ENCODE measurements around the gene TP53.

The TP53 gene

DNA sequence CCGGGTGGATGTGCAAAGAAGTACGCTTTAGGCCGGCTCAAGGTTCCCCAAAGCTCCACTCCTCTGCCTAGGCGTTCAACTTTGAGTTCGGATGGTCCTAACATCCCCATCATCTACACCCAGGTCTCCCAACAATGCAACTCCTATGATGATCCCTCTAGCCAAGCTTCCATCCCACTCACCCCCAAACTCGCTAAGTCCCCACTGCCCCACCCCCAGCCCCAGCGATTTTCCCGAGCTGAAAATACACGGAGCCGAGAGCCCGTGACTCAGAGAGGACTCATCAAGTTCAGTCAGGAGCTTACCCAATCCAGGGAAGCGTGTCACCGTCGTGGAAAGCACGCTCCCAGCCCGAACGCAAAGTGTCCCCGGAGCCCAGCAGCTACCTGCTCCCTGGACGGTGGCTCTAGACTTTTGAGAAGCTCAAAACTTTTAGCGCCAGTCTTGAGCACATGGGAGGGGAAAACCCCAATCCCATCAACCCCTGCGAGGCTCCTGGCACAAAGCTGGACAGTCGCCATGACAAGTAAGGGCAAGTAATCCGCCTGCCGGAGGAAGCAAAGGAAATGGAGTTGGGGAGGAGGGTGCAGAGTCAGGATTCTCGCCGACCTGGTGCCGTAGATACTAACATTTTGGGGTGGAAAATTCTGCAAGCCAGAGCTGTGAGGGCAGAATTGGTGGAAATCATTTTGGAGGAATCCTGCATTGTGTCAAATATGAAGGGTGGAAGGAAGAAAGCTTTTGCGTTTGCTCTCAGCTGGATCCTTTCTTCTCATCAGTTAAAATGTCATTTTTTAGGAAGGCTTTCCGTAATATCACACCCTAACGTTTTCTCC is at the start of gene TP53:
Gene TP53, minus strand, starts transcription at position 419 of the 836 bp plus-strand sequence. CDS start 10,896 bp downstream, outside the sequence.
- peak; percentile 95 for DNase-seq (ENCODE audit: low spot score)

DNA sequence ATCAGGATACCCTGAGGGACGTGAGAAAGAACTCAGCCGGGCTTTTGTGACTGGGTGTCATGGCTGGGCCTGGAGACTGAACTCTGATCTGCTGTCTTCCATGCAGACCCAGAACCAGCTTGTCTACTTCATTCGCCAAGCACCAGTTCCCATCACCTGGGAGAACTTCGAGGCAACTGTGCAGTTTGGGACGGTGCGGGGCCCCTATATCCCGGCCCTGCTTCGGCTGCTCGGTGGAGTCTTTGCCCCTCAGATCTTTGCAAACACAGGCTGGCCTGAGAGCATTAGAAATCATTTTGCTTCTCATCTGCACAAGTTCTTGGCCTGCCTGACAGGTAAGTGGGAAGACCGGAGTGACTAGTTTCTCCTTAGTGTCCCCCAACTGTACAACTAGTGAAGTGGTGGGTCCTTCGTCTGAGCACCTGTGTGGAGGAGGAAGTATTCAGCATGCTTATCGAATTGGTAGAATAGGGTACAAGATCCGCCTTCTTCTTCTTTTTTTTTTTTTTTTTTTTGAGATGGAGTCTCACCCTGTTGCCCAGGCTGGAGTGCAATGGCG is 45.8 kb upstream of the TP53 start:
- no peak for DNase-seq (ENCODE audit: low spot score)

DNA sequence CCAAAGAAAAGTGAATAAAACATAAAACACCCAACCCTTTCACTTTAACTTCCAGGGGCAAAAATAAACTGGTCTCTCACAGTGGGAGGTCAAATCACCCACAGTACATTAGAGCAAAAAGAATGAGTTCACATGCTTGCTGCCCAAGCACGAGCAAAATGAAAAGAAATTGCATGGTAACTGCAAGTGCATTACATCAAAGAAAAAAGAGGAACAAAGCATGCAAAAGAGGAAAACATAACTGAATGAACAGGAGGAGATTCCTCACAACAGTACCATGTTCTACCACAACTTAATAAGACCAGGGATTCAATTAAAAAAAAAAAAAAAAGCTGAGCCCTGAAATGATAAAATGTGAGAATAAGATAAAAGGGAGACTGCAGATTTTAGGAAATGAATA is 42.5 kb upstream of the TP53 start:
- no peak for DNase-seq (ENCODE audit: low spot score)

DNA sequence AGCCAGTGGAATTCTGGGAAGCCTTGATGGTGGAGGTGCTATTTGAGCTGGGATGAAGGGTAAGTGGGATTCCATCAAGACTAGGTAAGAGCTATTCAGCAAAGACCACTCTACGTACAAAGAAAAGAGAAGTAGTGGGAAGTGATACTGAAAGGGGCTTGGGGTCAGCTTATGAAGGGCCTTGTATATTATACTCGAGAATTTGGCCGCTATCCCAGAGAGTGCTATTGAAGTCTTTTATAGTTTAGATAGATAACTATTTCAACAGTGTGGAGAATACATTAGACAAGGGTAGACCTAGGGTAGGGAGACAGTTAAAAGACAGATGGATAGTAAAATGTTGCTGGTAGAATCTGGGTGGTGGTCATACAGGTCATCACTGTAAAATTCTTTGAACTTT is 40.6 kb upstream of the TP53 start:
- DNase-seq (ENCODE audit: low spot score), result no peak

DNA sequence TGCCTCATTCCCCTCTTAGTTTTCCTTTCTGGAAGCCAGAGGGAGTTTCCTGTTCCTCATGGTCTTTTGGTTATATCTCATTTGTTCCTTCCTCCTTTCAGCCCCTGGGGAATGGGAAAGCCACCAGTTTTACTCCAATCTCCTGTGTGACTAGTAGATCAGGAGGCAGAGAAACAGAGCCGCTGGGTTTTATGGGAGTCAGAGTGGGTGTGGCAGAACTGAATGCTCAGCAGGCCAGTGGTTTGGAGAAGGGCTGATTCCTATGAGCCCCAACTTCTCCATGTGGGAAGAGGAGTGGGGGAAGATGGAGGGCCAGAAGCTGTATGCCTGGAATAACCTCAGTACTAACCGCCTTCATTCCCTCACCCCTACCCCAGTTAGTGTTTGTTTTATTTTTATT is 34.3 kb upstream of the TP53 start:
- no peak for DNase-seq (ENCODE audit: low spot score)

DNA sequence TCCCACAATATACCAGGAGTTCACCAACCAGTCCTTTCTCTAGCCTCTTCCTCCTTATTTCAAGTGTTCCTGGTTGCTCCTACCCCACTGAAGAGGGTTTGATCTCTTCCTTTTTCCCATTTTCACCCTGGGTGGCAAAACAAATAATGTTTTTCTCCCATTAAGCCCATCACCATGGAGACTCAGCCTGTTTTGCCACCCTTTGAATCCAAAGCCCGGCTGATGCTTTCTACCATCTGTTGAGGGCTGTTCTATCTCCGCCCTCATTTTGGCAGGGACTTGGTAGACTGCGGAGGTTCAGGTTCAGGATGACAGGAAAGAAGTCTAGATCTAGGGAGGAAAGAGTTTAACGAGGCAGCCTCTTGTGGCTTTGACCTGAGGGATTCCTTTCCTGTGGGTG is 32.8 kb upstream of the TP53 start:
- DNase-seq (ENCODE audit: low spot score), result peak; percentile 46

DNA sequence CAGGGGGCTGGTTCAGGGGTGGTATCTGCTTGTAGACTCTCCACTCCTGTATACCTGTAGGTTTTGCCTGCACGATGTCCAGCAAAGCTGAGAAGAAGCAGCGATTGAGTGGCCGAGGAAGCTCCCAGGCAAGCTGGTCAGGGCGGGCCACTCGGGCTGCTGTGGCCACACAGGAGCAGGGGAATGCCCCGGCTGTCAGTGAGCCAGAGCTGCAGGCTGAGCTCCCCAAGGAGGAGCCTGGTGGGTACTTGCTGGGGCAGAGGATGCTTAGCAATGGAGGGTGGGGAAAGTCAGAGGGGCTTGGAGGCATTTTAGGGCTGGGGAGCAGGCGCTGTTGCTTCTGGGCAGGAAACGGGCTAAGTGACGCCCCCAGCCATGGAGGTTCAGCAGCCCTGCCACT is 32.4 kb upstream of the TP53 start:
- DNase-seq (ENCODE audit: low spot score), result no peak

DNA sequence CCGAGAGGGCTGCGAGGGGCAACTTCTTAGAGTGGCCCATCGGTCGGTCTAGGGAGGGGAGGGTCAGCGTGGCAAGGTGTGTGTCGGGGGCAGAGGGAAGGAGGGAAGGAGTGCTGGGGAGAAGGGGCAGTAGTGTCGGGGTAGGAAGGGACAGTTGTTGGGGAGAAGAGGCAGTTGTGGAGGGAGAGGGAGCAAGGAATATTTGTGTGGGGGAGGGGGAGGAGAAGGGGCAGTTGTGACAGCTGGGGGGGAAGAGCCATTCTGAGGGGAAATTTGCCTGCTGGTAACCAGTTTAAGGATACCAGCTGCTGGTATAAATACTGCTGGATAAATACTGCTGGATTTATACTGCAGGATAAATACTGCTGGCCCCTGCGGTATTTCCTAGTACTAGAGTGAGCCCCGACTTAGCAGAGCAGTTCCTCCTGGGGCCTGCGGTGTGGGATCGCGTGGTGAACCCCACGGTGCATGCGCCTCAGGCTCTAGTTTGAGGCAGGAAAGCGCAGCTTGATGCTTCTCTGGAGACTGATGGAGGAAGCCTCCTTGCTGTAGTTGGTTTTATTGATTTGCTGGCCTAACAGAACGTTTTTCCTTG is 30.6 kb upstream of the TP53 start:
- DNase-seq (ENCODE audit: low spot score), result peak; percentile 56

DNA sequence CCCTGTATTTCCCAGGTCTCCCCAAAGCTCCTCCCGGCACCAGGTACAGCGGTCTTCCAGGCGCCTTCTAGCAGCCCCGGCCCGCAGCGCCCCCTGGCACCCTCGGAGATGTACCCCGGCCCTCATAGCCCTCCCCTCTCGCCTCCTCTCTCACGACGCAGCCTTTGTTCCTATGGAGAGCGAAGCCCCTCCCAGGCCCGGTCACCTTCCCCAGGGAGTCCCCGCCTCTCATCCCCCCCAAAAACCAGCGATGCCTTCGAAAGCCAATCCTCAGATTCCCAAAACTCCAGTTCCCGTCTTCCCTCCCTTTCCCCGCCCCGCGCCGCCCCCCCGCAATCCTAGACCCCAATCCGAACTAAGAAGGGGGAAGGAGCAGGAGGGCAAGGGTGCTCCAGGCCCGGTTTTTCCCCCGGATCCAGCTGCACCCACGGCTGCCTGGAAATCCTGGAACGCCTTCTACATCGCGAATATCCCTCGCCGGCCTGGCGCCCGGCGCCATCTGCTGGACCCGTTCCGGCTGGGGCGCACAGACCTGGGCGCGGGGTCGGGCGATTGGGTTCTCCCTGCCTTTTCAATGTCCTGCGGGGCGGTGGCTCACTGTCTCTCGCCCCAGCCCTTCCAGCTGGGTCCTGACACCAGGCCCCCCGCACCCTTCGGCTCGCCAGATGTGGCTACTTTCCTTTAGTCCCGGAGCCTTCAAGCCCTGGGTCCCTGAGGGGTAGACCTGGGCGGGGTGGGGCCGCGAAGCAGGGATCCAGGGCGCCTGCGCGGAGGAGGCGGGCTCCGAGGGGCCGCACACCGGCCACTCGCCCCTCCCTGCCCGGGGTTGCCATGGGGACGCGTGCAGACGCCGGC is 29.8 kb upstream of the TP53 start, which contains the start of gene DNAH2:
Gene DNAH2, plus strand, starts transcription at position 844 of the 855 bp plus-strand sequence. CDS start 1,991 bp downstream, outside the sequence.
- peak; percentile 83 for DNase-seq (ENCODE audit: low spot score)

DNA sequence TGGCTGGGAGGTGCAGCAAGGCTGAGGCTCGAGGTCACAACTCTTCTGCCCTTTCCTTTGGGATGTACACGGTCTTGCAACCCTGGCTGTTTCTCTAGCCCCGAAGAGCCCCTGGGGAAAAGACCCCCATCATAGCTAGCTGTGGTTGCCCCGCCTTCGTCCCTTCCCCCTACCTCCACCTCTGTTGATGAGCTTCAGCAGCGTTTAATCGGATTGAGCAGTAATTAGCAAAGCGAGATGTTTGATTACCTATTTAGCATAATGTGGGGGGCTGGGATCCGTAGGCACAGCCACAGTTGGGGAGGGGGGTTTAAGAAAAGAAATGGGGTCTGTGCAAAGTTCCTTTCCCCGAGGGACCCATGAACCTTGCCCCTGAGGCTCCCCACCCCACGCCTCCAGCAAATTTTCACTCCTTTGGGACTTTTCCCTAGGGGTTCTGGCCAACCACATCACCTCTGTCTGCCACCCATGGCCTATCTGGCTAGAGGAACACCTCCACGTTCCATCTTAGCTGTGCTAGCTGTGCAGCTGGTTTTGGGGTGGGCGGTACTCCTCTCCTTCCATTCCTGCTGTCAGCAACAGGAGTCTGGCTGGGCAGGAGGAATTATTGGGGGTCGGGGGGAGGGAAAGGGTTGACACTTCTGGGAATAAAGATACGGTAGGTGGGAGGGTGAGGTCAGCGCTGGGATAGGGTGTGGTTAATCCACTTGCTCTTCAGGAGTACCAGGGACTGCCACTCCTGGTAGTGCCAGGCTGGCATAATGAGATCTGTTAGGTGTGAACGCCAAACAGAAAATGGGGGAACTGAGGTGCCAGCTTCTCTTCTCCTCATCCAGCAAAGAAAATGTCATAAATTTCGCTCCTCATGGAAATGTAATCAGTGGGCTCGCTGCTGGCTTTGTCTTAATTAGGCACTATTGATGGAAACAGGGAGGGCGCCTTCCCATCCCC is 28.9 kb upstream of the TP53 start:
- no peak for DNase-seq (ENCODE audit: low spot score)

DNA sequence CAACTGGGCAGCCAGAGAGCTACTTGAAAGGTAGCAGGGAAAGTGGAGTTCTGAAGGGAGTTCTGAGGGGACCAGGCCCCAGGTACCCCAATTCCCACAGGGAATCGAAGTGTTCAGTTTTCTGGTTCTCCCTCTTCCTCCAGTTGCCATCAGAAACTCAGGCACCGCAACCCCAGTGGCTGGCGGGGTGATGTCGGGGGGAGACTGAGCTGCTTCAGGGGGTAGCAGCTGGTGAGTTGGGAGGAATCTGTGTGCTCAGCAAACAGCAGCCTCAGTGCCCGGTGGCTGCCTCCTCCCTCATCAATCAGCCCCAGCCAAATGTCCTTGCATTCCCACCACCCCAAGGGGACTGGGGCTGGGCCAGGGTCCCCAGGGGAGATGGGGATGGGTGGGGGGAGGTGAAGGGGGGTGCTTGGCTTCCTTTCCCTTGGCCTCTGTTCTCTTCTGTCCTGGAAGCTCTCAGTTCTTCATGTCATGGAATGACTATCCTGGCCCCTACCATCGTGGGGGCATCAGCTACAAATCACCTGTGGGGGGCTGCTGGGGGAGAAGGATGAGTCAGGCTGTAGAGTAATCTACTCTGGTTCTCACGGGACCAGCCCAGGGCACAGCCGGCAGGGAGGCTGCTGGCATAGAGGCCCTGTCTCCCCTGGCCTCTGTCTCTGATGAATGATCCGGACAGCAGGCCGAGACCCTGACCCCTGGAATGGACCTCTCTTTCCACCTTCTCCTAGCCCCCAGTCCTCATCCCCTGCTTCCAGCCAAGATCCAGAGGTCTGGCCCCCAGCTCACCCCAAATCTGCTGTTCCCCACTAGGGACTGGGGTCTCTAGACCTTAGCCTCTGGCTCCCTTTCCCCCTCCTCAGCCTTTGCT is 27.7 kb upstream of the TP53 start:
- DNase-seq (ENCODE audit: low spot score), result no peak

DNA sequence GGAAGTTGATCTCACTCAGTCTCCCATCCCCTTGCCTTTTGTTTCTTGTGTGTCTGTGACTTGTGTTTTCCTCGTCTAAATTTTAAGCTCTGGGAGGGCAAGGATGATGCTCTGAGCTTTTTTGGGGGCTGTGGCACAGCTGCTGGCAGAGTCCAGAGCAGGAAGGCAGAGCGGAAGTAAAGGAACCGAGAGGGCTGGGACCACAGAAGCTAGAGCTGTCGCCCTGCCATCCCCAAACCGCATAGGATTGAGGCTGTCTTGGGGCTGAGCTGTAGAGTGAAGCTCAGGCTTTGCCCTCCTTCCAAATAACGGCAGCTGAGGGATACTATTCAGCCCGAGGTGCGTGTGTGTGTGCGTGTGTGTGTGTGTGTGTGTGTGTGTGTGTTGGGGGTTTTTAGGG is 26.5 kb upstream of the TP53 start:
- DNase-seq (ENCODE audit: low spot score), result no peak

DNA sequence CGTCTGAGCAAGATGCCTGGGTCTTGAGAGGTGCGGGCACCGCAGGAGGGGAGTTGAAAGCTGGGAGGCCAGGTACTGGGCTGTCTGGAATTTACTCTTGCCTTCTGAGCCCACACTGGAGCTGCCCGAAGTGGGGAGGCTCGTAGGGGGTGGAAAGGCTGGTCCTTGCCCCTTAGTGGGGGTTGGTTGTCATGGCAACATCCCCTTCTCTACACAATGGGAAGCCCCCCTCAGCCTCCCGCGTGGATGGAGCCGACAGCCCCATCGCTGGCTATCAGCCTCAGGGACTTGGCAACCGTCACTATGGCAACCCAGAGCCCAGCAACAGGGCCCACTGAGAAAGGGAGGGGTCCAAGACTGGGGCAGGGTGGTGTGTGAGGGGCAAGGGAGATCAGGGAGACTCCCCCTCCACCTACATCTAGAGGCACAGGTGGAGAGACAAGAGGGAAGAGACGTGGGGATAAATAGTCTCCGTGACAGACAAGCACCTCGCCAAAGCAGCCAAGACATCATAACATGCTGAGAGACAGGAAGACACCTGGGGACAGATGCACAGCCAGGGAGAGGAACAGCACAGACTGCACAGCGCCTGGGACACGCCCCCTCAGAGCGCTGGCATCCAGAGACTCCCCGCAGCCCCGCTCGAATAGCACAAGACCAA is 25.0 kb upstream of the TP53 start:
- no peak for DNase-seq (ENCODE audit: low spot score)

DNA sequence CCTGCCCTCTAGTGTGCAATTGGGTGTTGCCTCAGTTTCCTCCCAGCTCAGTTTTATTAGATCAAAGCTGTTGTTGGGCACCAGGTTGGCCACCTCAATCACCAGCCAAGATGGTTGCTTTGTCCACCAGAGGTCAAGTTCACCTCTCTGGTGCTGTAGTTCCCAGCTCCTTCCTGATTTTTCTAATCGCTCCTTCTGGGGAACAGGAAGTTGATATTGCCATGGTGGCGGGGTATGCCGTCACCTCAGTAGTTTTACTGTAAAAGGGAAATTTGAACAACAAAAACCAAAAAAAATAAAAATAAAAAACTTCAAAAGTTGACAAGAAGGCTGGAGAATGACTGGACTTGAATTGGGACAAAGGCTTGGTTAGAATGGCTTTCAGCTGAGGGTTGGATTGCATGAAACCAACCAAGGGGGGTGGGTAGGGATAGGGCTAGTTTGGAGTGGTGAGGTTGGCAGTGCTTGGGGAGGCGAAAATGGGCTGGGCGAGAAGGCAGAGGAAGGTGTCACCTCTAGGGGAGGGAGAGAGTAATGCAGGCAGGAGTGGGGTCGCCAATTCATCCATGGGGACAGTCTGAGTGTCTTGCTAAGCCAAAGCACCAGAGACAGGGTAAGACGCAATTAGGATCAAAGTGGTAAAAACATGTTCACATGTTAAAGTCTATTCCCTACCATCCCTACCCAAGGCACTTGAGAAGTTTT is 23.9 kb upstream of the TP53 start:
- no peak for DNase-seq (ENCODE audit: low spot score)

DNA sequence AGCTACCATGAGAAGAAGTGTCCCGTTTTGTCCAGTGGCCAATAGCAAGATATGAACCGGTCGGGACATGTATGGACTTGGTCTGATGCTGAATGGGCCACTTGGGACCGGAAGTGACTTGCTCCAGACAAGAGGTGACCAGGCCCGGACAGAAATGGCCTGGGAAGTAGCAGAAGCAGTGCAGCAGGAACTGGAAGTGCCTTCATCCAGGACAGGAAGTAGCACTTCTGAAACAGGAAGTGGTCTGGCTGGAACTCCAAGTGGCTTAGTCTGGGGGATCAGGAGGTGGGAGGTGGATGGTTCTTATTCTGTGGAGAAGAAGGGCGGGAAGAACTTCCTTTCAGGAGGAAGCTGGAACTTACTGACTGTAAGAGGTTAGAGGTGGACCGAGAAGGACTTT is 23.0 kb upstream of the TP53 start:
- DNase-seq (ENCODE audit: low spot score), result no peak

DNA sequence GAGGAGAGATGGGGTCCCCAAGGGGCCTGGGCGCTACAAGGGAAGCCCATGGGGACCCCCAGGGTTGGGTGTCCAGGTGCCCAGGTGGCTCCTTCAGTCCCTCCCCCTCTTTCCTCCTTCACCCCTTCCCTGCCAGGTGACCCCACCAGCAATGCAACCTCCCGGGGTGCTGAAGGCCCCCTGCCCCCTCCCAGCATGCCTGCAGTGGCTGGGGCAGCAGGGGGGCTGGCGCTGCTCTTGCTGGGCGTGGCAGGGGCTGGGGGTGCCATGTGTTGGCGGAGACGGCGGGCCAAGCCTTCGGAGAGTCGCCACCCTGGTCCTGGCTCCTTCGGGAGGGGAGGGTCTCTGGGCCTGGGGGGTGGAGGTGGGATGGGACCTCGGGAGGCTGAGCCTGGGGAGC is 21.7 kb upstream of the TP53 start:
- no peak for DNase-seq (ENCODE audit: low spot score)

DNA sequence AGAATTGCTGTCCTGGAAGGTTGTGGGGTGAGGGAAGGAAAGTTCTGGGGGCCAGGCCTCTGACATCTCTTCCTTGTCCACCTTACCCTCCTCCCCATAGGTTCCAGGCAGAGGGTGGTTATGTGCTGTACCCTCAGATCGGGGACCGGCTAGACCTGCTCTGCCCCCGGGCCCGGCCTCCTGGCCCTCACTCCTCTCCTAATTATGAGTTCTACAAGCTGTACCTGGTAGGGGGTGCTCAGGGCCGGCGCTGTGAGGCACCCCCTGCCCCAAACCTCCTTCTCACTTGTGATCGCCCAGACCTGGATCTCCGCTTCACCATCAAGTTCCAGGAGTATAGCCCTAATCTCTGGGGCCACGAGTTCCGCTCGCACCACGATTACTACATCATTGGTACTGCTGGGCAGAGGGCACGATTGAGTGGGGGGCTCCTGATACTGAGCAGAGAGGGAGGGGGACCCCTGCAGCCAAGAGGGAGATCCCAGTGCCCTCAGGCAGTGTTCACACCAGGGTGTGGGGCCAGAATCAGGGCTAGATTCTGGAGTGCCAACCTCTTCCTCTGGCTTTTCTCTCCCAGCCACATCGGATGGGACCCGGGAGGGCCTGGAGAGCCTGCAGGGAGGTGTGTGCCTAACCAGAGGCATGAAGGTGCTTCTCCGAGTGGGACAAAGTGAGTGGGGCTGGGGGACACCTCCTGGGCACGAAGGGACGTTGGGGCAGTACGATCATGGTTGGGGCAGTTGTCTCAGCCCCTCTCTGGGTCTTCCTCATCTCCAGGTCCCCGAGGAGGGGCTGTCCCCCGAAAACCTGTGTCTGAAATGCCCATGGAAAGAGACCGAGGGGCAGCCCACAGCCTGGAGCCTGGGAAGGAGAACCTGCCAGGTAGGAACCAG is 20.8 kb upstream of the TP53 start:
- DNase-seq (ENCODE audit: low spot score), result no peak

DNA sequence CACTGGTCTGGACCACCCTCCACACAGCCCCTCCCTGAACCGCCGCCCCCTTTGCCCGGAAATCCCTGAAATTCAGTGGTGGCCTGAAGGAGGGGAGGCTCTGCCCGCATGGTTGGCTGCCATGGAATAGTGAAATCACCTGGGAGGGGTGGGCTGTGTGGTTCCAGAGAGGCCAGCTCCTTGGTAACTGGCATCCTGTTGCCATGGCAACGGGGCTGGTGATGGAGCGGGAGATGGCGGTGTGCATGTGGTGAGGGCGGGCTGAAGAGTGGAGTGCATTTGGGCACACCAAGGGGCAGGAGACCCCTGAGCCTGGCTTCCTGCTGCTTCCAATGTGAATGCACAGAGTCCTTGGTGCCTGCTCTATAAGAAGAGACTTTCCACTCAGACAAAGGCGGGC is 20.2 kb upstream of the TP53 start:
- DNase-seq (ENCODE audit: low spot score), result peak; percentile 49

Measured in Ammon's horn (tissue), 1 donor.